K562 (cell line): ENCODE results near the gene TMEM129. TPM values are rescaled to one million over a fixed set of nuclear protein-coding genes. Genes with fewer than 3 reads are reported as not detected.
A peak's percentile ranks its signal among the peaks of the same experiment; 100 is the strongest.

ENCODE experiments used
- ARID1B ChIP-seq: fragments of 450-650 bp; IDR thresholded peaks from 2 replicates; pipeline ENCODE4 v1.6.1; 2016; ENCODE audit warnings: antibody characterized with exemption, mild to moderate bottlenecking, inconsistent platforms
- ESRRA ChIP-seq: fragments of 450-650 bp; IDR thresholded peaks from 2 replicates; pipeline ENCODE4 v1.6.1; 2014; ENCODE audit warnings: low read depth, mild to moderate bottlenecking, moderate library complexity, borderline replicate concordance
- HDAC2 ChIP-seq: fragments of 450-650 bp; IDR thresholded peaks from 2 replicates; pipeline ENCODE4 v1.6.1; 2016; ENCODE audit warnings: mild to moderate bottlenecking
- KDM5B ChIP-seq: fragments of 200-600 bp; sonication (generic); IDR thresholded peaks from 2 replicates; pipeline ENCODE4 v1.6.1; 2012; ENCODE audit warnings: low read depth, mild to moderate bottlenecking, moderate library complexity, low read length, control low read depth, inconsistent platforms; ENCODE audit not compliant: insufficient replicate concordance
- MTA1 ChIP-seq: fragments of 450-650 bp; IDR thresholded peaks from 2 replicates; pipeline ENCODE4 v1.6.1; 2017; ENCODE audit warnings: borderline replicate concordance
- POU5F1 ChIP-seq: fragments of 150-350 bp; IDR thresholded peaks from 2 replicates; pipeline ENCODE4 v1.6.1; 2014; ENCODE audit warnings: borderline replicate concordance, low read length, low read depth, mild to moderate bottlenecking; ENCODE audit not compliant: partially characterized antibody
- PTTG1 ChIP-seq: fragments of 450-650 bp; IDR thresholded peaks from 2 replicates; pipeline ENCODE4 v1.6.1; 2016; ENCODE audit warnings: low read depth, mild to moderate bottlenecking, missing genetic modification characterization, missing compliant biosample characterization
- RBM22 ChIP-seq: fragments of 200-400 bp; formaldehyde crosslinking; IDR thresholded peaks from 2 replicates; pipeline ENCODE4 v1.6.1; 2018; ENCODE audit warnings: low read length, low read depth; ENCODE audit not compliant: poor library complexity, severe bottlenecking
- SRSF3 ChIP-seq: fragments of 200-400 bp; formaldehyde crosslinking; IDR thresholded peaks from 2 replicates; pipeline ENCODE4 v1.6.1; 2016; ENCODE audit warnings: mild to moderate bottlenecking, low read length, moderate library complexity; ENCODE audit not compliant: insufficient read depth
- ZNF134 ChIP-seq: fragments of 250-450 bp; sonication (Bioruptor Pico); conservative IDR thresholded peaks from 2 replicates; pipeline ENCODE4 v1.4.0; 2020
- ZNF24 ChIP-seq: fragments of 450-650 bp; IDR thresholded peaks from 2 replicates; pipeline ENCODE4 v1.6.1; 2016
- ZNF668 ChIP-seq: fragments of 250-450 bp; sonication (Bioruptor Pico); IDR thresholded peaks from 2 replicates; pipeline ENCODE4 v1.8.0; 2022; ENCODE audit warnings: mild to moderate bottlenecking, inconsistent platforms
- polyA plus RNA-seq, 8 experiments: library from polyadenylated mRNA; depleted of rRNA in 4 of 8; stranded (reverse) in 5 of 8; unstranded in 3 of 8; fragments of >200 nt; fragmentation: Nextera tagmentation in 2 of 8; fragmentation: Illumina TruSeq in 1 of 8; extraction: Ambion mirVana in 2 of 8; extraction: Trizol in 1 of 8; gene quantifications; 2 replicates each; pipeline versions ENCODE4 v1.2.1 to v1.2.3, GENCODE V29; 2011 to 2014; ENCODE audit warnings: inconsistent platforms in 1 of 8, missing spikeins in 1 of 8
- total RNA-seq, 7 experiments: library from RNA; depleted of rRNA in 6 of 7; stranded (reverse); fragments of >200 nt in 6 of 7; fragmentation: Illumina TruSeq in 2 of 7; extraction: Trizol in 2 of 7; gene quantifications; 2 replicates each; pipeline versions ENCODE4 v1.2.1 to v1.2.3, GENCODE V29; 2011 to 2021; ENCODE audit warnings: low replicate concordance in 1 of 7
- TF ChIP-seq, protein P1 (sequence below), 2 experiments: IDR thresholded peaks; 2 replicates each; pipeline ENCODE4 v1.6.1; 2012; ENCODE audit warnings: improper control_type of control experiment in 2 of 2, low read depth in 2 of 2, low read length in 2 of 2, borderline replicate concordance in 1 of 2
- TF ChIP-seq, protein P2 (sequence below): fragments of 450-650 bp; conservative IDR thresholded peaks from 2 replicates; pipeline ENCODE4 v1.6.1; 2016; ENCODE audit warnings: missing genetic modification characterization, low read depth, mild to moderate bottlenecking, missing compliant biosample characterization, moderate library complexity
- TF ChIP-seq, protein P3 (sequence below): fragments of 250-450 bp; sonication (Bioruptor Pico); IDR thresholded peaks from 2 replicates; pipeline ENCODE4 v1.4.0; 2020; ENCODE audit warnings: borderline replicate concordance
- TF ChIP-seq, protein P4 (sequence below): fragments of 250-450 bp; sonication (Bioruptor Pico); IDR thresholded peaks from 2 replicates; pipeline ENCODE4 v1.9.0; 2021; ENCODE audit warnings: mild to moderate bottlenecking, inconsistent platforms
- TF ChIP-seq, protein P5 (sequence below): fragments of 250-450 bp; sonication (Bioruptor Pico); IDR thresholded peaks from 2 replicates; pipeline ENCODE4 v1.4.0; 2020

The TMEM129 gene
- total and polyA plus RNA-seq, 9 of the 15 experiments (the other 6 are each of a cell fraction or from before 2014, with no cell fraction given) = 0.34 to 47.2 (median 18.8) TPM

DNA sequence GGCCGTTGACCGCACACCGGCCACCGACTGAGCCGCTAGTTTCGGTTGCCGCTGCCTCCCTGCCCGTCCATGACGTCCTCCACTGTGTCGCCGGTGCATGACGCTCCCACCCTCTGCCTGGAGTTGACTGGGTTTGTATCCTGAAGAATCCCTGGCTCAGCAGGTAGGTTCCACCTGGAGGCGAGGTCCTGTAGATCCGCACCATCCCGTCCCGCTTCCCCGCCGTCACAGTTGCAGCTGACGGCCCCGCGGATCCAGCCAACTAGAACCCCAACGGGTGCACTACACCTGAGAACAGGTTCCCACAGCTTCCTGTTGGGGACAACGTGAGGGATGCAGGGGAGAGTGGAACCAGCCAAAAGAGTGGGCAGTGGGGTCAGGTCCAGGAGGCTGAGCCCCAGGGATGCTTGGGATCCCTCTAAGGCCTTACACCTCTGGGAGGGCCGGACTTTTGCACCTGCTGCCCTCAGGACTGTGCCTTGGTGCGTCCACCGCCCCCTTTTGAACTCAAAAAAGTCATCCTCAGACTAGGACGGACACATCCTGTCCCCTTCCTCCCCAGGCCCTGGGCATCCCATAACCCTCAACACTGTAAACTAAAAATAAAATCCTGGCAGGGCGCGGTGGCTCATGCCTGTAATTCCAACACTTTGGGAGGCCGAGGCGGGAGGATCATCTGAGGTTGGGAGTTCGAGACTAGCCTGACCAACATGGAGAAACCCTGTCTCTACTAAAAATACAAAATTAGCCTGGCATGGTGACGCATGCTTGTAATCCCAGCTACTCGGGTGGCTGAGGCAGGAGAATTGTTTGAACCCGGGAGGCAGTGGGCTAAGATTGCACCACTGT is 7.9 kb downstream of the TMEM129 start (continued):
- TF ChIP-seq HDAC2 (peak; percentile 50; the same call in 1 of the 2 replicates), ZNF668 (CRISPR knock-in tag) (no peak), PTTG1 (tag) (no peak), ESRRA (no peak), MTA1 (peak; percentile 94), SRSF3 (no peak), ZNF24 (no peak), POU5F1 (no peak), ARID1B (no peak), KDM5B (no peak), RBM22 (no peak), ZNF134 (CRISPR knock-in tag) (no peak)
- TF ChIP-seq, protein P1, sequence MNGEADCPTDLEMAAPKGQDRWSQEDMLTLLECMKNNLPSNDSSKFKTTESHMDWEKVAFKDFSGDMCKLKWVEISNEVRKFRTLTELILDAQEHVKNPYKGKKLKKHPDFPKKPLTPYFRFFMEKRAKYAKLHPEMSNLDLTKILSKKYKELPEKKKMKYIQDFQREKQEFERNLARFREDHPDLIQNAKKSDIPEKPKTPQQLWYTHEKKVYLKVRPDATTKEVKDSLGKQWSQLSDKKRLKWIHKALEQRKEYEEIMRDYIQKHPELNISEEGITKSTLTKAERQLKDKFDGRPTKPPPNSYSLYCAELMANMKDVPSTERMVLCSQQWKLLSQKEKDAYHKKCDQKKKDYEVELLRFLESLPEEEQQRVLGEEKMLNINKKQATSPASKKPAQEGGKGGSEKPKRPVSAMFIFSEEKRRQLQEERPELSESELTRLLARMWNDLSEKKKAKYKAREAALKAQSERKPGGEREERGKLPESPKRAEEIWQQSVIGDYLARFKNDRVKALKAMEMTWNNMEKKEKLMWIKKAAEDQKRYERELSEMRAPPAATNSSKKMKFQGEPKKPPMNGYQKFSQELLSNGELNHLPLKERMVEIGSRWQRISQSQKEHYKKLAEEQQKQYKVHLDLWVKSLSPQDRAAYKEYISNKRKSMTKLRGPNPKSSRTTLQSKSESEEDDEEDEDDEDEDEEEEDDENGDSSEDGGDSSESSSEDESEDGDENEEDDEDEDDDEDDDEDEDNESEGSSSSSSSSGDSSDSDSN (IDR thresholded peaks at IDR 0.05; ENCODE audit: borderline replicate concordance in 1 of 2, low read depth in 2 of 2, low read length in 2 of 2) = no peak
- TF ChIP-seq, protein P2, sequence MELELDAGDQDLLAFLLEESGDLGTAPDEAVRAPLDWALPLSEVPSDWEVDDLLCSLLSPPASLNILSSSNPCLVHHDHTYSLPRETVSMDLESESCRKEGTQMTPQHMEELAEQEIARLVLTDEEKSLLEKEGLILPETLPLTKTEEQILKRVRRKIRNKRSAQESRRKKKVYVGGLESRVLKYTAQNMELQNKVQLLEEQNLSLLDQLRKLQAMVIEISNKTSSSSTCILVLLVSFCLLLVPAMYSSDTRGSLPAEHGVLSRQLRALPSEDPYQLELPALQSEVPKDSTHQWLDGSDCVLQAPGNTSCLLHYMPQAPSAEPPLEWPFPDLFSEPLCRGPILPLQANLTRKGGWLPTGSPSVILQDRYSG = no peak
- TF ChIP-seq, protein P3, sequence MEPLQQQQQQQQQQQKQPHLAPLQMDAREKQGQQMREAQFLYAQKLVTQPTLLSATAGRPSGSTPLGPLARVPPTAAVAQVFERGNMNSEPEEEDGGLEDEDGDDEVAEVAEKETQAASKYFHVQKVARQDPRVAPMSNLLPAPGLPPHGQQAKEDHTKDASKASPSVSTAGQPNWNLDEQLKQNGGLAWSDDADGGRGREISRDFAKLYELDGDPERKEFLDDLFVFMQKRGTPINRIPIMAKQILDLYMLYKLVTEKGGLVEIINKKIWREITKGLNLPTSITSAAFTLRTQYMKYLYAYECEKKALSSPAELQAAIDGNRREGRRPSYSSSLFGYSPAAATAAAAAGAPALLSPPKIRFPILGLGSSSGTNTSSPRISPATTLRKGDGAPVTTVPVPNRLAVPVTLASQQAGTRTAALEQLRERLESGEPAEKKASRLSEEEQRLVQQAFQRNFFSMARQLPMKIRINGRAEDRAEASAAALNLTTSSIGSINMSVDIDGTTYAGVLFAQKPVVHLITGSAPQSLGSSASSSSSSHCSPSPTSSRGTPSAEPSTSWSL (CRISPR knock-in tag) = no peak
- TF ChIP-seq, protein P4, sequence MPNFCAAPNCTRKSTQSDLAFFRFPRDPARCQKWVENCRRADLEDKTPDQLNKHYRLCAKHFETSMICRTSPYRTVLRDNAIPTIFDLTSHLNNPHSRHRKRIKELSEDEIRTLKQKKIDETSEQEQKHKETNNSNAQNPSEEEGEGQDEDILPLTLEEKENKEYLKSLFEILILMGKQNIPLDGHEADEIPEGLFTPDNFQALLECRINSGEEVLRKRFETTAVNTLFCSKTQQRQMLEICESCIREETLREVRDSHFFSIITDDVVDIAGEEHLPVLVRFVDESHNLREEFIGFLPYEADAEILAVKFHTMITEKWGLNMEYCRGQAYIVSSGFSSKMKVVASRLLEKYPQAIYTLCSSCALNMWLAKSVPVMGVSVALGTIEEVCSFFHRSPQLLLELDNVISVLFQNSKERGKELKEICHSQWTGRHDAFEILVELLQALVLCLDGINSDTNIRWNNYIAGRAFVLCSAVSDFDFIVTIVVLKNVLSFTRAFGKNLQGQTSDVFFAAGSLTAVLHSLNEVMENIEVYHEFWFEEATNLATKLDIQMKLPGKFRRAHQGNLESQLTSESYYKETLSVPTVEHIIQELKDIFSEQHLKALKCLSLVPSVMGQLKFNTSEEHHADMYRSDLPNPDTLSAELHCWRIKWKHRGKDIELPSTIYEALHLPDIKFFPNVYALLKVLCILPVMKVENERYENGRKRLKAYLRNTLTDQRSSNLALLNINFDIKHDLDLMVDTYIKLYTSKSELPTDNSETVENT (CRISPR knock-in tag) = no peak
- TF ChIP-seq, protein P5, sequence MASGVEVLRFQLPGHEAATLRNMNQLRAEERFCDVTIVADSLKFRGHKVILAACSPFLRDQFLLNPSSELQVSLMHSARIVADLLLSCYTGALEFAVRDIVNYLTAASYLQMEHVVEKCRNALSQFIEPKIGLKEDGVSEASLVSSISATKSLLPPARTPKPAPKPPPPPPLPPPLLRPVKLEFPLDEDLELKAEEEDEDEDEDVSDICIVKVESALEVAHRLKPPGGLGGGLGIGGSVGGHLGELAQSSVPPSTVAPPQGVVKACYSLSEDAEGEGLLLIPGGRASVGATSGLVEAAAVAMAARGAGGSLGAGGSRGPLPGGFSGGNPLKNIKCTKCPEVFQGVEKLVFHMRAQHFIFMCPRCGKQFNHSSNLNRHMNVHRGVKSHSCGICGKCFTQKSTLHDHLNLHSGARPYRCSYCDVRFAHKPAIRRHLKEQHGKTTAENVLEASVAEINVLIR = peak; percentile 44; the same call in 1 of the 2 replicates
